Effector memory CD4-positive, alpha-beta T cell (primary cell): Measurements from ENCODE around the gene MLX.
"Not testable (repeated sequence)": the region's sequence is repeated elsewhere in the genome, so short reads cannot be mapped to it uniquely, and the experiment has no call there.

Source experiments
- DNase-seq, 3 donors: peaks; one replicate each; pipeline ENCODE4 v3.0.0-alpha.2; 2020
- H3K27ac ChIP-seq: 2 replicates; pipeline ENCODE4 v1.7.0; 2013; ENCODE audit warnings: mild to moderate bottlenecking, low read length, moderate library complexity; ENCODE audit not compliant: insufficient read depth, poor library complexity, severe bottlenecking
- H3K27me3 ChIP-seq: replicated peaks from 2 replicates; pipeline ENCODE4 v1.7.0; 2013; ENCODE audit warnings: mild to moderate bottlenecking, low read length; ENCODE audit not compliant: insufficient read depth, control insufficient read depth, poor library complexity, severe bottlenecking
- H3K36me3 ChIP-seq: 2 replicates; pipeline ENCODE4 v1.7.0; 2013; ENCODE audit warnings: mild to moderate bottlenecking, low read length, moderate library complexity; ENCODE audit not compliant: control insufficient read depth, insufficient read depth
- H3K4me1 ChIP-seq: 2 replicates; pipeline ENCODE4 v1.7.0; 2013; ENCODE audit warnings: low read length, mild to moderate bottlenecking; ENCODE audit not compliant: control insufficient read depth, insufficient read depth, poor library complexity, severe bottlenecking
- H3K4me3 ChIP-seq: 2 replicates; pipeline ENCODE4 v1.7.0; 2013; ENCODE audit warnings: low read length, low read depth, mild to moderate bottlenecking; ENCODE audit not compliant: insufficient read depth, poor library complexity, severe bottlenecking
- H3K9me3 ChIP-seq: 2 replicates; pipeline ENCODE4 v1.7.0; 2013; ENCODE audit warnings: mild to moderate bottlenecking, low read length, moderate library complexity; ENCODE audit not compliant: control insufficient read depth

MLX gene

GRCh38 chr17:42555961-42556617, 10.8 kb upstream of the MLX start:
- peaks cover 14% of the 10 kb centered on the region for H3K4me1 ChIP-seq
- not testable (repeated sequence) for H3K27me3 ChIP-seq, H3K4me3 ChIP-seq, H3K36me3 ChIP-seq, H3K9me3 ChIP-seq, DNase-seq, H3K27ac ChIP-seq

GRCh38 chr17:42559075-42559474, 7.8 kb upstream of the MLX start:
- no peaks in the 10 kb centered on the region for H3K9me3 ChIP-seq
- H3K4me3 ChIP-seq: no peak overlapping the region
- no peak overlapping the region for H3K27ac ChIP-seq
- DNase-seq: no peak
- H3K4me1 ChIP-seq: peaks cover 29% of the 10 kb centered on the region
- H3K27me3 ChIP-seq: no peaks in the 10 kb centered on the region
- H3K36me3 ChIP-seq: no peaks in the 10 kb centered on the region

GRCh38 chr17:42560246-42560645, 6.7 kb upstream of the MLX start:
- H3K36me3 ChIP-seq: peaks cover 10% of the 10 kb centered on the region
- H3K27me3 ChIP-seq: no peaks in the 10 kb centered on the region
- DNase-seq: no peak
- no peak overlapping the region for H3K27ac ChIP-seq
- peaks cover 22% of the 10 kb centered on the region for H3K4me1 ChIP-seq
- H3K4me3 ChIP-seq: no peak overlapping the region
- H3K9me3 ChIP-seq: no peaks in the 10 kb centered on the region

GRCh38 chr17:42561897-42562387, 5.0 kb upstream of the MLX start, which contains the start of gene COASY:
Gene COASY (plus strand): TSS chr17:42562148. CDS start chr17:42562623, 475 bp downstream.
- Histone ChIP-seq H3K9me3 (no peaks in the 10 kb centered on the region), H3K27ac (peak within 1 kb of the TSS; percentile 84), H3K36me3 (peaks cover 18% of the 10 kb centered on the region), H3K4me1 (peaks cover 26% of the 10 kb centered on the region), H3K4me3 (peak within 1 kb of the TSS; percentile 95), H3K27me3 (no peaks in the 10 kb centered on the region)
- DNase-seq: peak; percentile 81 to 88 (median 83)

GRCh38 chr17:42562388-42563142, 4.3 kb upstream of the MLX start:
- peaks cover 29% of the 10 kb centered on the region for H3K4me1 ChIP-seq
- H3K27me3 ChIP-seq: no peaks in the 10 kb centered on the region
- peaks cover 18% of the 10 kb centered on the region for H3K36me3 ChIP-seq
- no peak for DNase-seq
- H3K9me3 ChIP-seq: no peaks in the 10 kb centered on the region
- peak overlapping the region; percentile 95 for H3K4me3 ChIP-seq
- H3K27ac ChIP-seq: peak overlapping the region; percentile 84

- H3K9me3 ChIP-seq: no peaks in the 10 kb centered on the region
- H3K27ac ChIP-seq: no peak overlapping the region
- peak overlapping the region; percentile 95 for H3K4me3 ChIP-seq
- no peaks in the 10 kb centered on the region for H3K27me3 ChIP-seq
- peaks cover 32% of the 10 kb centered on the region for H3K4me1 ChIP-seq
- H3K36me3 ChIP-seq: peaks cover 18% of the 10 kb centered on the region
- no peak for DNase-seq
Measured at GRCh38 chr17:42563143-42563509, 3.8 kb upstream of the MLX start.

GRCh38 chr17:42563543-42563942, 3.4 kb upstream of the MLX start:
- Histone ChIP-seq H3K27ac (no peak overlapping the region), H3K27me3 (no peaks in the 10 kb centered on the region), H3K9me3 (no peaks in the 10 kb centered on the region), H3K4me1 (peaks cover 32% of the 10 kb centered on the region), H3K4me3 (peak overlapping the region; percentile 95), H3K36me3 (peaks cover 20% of the 10 kb centered on the region)
- no peak for DNase-seq

- H3K4me3 ChIP-seq: no peak overlapping the region
- peaks cover 24% of the 10 kb centered on the region for H3K36me3 ChIP-seq
- H3K27me3 ChIP-seq: no peaks in the 10 kb centered on the region
- H3K9me3 ChIP-seq: no peaks in the 10 kb centered on the region
- H3K27ac ChIP-seq: no peak overlapping the region
- H3K4me1 ChIP-seq: peaks cover 32% of the 10 kb centered on the region
- no peak for DNase-seq
Measured at GRCh38 chr17:42563950-42564349, 3.0 kb upstream of the MLX start.

GRCh38 chr17:42564815-42565522, 1.9 kb upstream of the MLX start:
- Histone ChIP-seq H3K27ac (peak overlapping the region; percentile 14), H3K36me3 (peaks cover 34% of the 10 kb centered on the region), H3K9me3 (no peaks in the 10 kb centered on the region), H3K27me3 (no peaks in the 10 kb centered on the region), H3K4me1 (peaks cover 32% of the 10 kb centered on the region), H3K4me3 (no peak overlapping the region)
- no peak for DNase-seq
